Fibroblast of skin of left quadriceps (primary cell): Measurements from ENCODE around the gene SRGAP3.

Experiments used
- DNase-seq, 2 experiments: peaks; one replicate each; pipeline ENCODE4 v3.0.0-alpha.2; 2013; ENCODE audit warnings: low read depth in 2 of 2

The SRGAP3 gene

GRCh38 chr3:9115336-9115735 lies 134.1 kb downstream of the SRGAP3 start:
- DNase-seq: no peak

DNA sequence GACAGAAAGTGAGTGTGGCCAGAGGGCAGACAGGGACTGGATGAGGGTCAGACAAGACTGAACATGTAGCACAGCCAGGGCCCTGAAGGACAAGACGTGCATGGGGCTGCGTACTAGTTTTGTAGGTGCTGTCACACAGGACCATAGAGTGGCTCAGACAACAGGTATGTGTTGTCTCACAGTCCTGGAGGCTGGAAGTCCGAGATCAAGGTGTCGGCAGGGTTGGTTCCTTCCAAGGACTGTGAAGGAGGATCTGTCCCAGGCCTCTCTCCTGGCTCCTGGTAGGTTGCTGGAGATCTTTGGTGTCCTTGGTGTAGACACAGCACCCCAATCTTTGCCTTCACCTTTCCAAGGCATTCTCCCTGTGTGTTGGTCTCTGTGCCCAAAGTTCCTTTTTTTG lies 136.4 kb downstream of the SRGAP3 start:
- no peak for DNase-seq

DNA sequence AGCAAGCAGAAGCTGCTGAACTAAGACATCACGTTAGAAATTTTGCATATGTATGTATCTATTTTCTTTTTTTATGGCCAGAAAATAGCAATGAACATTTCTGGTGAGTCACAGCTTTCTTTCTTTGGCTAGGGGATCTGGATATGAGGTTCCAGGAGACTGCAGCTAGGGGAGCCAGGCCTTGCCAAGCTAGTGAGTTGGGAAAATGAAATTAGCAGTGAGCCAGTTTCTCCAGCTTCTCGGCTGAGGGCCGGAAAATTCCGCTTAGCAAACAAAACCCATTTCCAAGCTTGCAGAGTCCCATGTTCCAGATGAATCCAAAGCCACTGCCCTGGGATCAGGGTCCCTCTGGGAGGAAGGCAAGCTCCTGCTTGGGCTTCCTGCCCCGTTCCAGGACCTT lies 137.6 kb downstream of the SRGAP3 start:
- DNase-seq: peak in 1 of 2 experiments; percentile 10

- DNase-seq: no peak
These were observed 138.0 kb downstream of the SRGAP3 start for GRCh38 chr3:9111417-9111816.

DNA sequence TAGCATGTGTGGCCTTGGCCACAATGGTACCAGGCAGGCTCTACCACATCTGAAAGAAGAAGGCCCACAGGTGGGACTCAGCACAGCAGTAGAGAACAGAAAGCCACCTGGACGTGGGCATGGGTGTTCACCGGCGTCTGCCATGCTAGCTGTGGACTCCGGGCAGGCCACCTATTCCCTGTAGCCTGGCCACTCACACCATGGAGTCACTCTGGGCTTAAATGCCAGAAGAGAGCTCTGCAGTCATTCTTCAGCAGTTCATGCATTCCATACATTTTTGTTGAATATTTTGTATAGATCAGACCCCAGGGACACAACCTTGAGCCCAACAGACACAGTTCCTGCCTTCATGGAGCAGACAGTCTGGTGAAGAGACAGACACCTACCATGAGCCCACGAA lies 138.6 kb downstream of the SRGAP3 start:
- DNase-seq: no peak

GRCh38 chr3:9110316-9110715 lies 139.1 kb downstream of the SRGAP3 start:
- no peak for DNase-seq

- DNase-seq: no peak
These were observed 139.9 kb downstream of the SRGAP3 start for GRCh38 chr3:9109568-9109914.

DNA sequence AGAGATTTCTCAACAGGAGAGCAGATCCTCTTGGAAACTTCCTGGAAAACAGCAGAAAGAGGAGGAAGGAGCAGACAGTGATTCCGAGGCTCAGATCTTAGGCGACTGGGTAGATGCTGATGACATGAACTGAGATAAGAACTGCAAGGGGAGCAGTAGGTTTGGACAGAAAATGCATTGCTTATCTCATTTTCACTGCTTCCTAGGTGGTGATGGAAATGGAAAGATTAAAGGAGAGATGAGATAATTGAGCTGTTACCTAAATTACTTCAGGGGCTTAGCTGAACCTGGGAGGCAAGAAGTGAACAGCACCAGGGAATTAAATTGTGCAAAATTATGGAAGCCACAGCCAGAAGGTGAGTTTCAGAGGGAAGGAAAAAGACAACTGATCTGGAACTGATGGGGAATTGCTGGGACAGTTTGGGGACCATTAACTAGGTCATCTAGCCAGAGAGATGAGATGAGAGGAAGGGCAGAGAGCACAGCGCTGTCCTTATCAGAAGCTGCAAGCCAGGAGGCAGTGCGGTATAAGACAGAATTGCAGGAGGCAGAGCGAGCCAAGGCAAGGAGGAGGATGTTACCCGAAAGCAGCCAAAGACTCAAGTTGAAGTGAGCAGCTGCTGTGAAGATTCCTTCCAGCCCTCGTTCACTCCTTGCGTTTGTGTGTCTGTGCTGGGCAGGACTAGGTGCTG lies 140.4 kb downstream of the SRGAP3 start:
- DNase-seq: no peak

DNA sequence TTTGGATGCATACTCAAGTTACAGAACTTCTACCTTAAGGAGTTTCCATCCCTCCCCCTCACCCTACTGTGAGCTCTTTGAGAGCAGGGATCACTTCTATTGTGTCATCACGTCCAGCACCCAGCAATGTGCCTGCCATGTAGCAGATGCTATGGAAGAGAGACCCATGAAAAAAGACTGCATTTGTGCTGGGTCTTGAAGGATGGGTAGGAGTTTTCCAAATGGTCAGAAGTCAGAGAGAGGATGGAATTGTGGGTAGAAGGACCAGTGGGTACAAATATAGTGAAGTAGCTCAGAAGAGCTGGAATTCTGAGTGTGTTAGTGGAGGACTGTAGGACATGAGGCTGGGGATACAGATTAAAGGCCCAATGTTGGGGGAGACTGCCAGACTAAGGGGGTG lies 141.7 kb downstream of the SRGAP3 start:
- DNase-seq: no peak

- DNase-seq: peak in 1 of 2 experiments; percentile 13
These were observed 144.0 kb downstream of the SRGAP3 start for GRCh38 chr3:9105421-9105820.

GRCh38 chr3:9104121-9104520 lies 145.3 kb downstream of the SRGAP3 start:
- no peak for DNase-seq

DNA sequence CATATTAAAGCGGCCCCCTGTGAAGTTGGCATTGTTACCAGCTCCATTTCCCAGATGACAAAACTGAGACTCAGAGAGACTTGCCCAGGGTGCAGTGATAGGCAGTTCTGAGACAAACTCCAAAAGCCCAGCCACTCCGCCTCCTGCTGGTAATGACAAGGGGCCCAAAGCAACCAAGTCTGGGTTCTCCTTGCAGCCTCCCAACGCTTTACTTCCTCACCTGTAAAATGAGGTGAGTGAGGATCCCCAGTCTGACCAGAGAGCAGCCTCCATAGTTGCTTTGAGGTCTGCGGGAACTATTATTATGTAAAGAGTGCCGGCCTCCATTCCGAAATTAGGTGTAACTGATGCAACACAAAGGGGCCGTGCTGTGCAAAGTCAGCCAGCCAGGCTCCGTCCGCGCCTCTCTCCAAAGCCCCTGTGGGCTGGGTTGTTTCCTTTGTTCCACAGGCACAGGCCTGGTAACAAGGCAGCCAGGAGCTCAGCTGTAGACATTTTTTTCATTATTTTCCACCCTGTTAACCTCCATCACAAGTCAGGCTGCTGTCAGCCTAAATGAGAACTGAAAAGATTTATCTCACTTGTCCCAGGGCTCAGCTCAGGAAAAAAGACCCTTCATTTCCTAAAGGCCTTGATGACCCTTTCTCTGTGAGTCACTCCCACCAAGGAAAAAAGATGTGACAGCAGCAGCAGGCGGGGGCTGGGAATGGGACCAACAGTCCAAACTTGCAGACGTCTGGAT lies 147.0 kb downstream of the SRGAP3 start:
- no peak for DNase-seq

DNA sequence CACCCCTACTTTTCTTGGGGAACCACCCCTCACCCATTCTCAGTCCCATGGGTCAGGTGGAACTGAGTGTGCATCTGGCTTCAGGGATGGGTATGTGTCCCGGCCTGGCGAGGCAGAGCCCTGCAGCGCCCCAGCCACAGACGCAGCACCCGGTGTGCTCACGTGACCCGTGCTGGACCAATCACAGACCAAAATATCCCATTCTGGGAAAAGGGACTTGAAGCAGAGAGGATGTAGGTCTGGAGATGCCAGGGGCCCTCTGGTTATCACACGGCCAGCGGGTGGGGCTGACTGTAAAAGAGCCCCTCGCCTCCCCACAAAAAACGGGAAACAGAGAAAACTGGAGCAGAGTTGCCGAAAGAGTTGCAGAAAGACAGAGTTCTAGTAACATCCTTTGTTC lies 148.2 kb downstream of the SRGAP3 start:
- DNase-seq: no peak

- no peak for DNase-seq
These were observed 148.9 kb downstream of the SRGAP3 start for GRCh38 chr3:9100513-9100894.

GRCh38 chr3:9099702-9100512 lies 149.5 kb downstream of the SRGAP3 start:
- no peak for DNase-seq

DNA sequence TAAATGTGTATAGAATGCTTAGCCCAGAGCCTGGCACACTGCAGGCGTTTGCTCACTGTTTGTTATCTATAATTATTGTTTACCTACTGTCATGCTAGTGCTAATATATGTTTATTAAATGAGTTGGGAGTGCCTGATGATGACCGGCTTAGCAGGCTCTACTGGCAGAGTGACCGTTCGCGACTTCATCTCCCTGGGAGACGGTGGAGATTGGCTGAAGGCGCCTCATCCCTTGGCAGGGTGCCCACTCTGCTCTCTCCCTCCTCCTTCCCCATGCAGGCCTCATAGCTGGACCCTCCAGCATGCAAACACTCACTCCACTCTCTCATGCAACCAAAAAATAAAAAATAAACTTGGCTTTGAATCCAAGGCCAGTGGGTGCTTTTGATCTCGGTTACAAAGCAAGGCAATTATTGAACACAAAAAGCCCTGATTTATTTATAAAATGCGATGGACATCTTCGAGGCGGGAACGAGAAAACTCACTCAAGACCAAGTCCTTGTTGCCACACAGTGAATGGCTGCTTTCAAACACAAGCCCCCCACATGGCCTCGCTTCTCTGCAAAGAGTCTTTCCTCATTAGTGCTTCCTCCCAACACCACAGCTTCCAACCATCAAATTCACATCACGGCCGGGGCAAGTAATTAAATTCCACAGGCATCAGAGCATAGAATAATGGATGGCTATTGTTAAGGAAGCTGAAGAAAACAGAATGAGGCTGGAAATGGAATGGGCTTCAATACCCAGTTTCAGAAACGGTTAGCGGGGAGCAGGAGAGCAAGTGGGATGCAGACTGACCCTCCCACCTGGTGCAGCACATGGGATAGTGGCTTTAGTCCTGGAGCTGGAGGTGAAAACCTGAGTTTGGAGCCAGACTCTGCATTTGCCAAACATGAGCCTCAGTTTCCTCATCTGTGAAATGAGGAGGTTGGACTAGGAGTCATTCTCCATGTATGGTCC lies 150.4 kb downstream of the SRGAP3 start:
- no peak for DNase-seq

- no peak for DNase-seq
These were observed 152.0 kb downstream of the SRGAP3 start for GRCh38 chr3:9097495-9097894.

DNA sequence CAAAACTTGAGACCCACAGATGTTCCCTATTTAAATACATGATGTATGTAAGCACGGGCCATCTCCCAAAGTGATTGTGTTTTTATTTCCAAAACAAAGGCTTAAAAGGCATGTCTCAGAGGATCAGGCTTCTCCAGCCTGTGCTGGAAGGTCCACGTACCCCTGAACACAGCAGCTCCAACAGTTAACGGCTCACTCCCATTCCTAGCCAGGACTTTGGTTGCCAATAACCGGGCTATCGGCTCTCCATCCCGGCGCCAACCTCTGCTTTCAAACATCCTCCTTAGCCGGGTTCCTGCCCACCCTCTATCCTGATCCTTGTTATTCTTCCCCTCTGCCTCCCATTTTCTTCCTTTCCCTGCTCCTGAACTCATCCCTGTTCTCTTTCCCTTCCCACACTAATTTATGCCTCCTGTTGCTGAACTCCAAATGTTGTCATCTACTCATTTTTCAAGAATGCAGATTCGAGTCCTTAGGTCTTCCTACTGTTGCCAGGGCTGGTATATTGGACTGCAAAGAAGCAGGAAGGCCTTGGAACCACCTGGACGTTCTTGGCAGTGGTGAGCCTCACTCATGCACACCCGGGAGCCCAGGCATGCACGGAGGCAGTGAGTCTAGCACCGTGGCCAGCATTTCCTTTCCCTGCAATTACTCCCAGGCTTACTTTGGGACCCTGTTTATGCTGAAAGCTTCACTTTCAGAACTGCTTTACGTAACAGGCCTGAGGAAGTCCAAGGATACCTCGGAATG lies 157.8 kb downstream of the SRGAP3 start:
- DNase-seq: no peak

GRCh38 chr3:9088441-9089353 lies 160.7 kb downstream of the SRGAP3 start:
- DNase-seq: no peak
